H1 (cell line): ENCODE results near the gene LRRC23. TPM values are rescaled to one million over a fixed set of nuclear protein-coding genes. Genes with fewer than 3 reads are reported as not detected.

Experiments
- CTCF ChIA-PET: fragments of 300-600 bp; sonication (Branson Sonifier 250); formaldehyde crosslinking; loops from one replicate; lab custom pipeline; 2021; ENCODE audit not compliant: partially characterized antibody; lab: Charles Lee
- POLR2A ChIA-PET: fragments of 300-600 bp; sonication (Branson Sonifier 250); formaldehyde crosslinking; loops from one replicate; lab custom pipeline; 2021; ENCODE audit warnings: inconsistent platforms; ENCODE audit not compliant: partially characterized antibody; lab: Charles Lee
- DNase-seq, 2 experiments: peaks; one replicate each; pipeline versions ENCODE4 v3.0.0 to v3.0.0-alpha.2; 2010 to 2022; ENCODE audit warnings: low spot score in 2 of 2, low read depth in 1 of 2, mixed read lengths in 1 of 2
- FAIRE-seq: peaks from 2 replicates; lab custom pipeline; 2011; peaks lifted over from hg19 to GRCh38; lab: Jason Lieb, UNC
- H2AFZ ChIP-seq: 2 replicates; pipeline ENCODE4 v1.8.1; 2012; ENCODE audit warnings: low read length, inconsistent platforms
- H2AK5ac ChIP-seq: 2 replicates; pipeline ENCODE4 v1.6.1; 2013; ENCODE audit warnings: low read depth, low read length
- H2BK120ac ChIP-seq: replicated peaks from 2 replicates; pipeline ENCODE3; 2013; ENCODE audit warnings: low read depth, low read length, inconsistent platforms
- H2BK12ac ChIP-seq: 2 replicates; pipeline ENCODE4 v1.6.1; 2013; ENCODE audit warnings: low read depth, low read length
- H2BK15ac ChIP-seq: 2 replicates; pipeline ENCODE4 v1.6.1; 2013; ENCODE audit warnings: low read length
- H2BK20ac ChIP-seq: 2 replicates; pipeline ENCODE4 v1.6.1; 2013; ENCODE audit warnings: low read length
- H2BK5ac ChIP-seq: 2 replicates; pipeline ENCODE4 v1.6.1; 2013; ENCODE audit warnings: low read depth, low read length
- H3K14ac ChIP-seq: 2 replicates; pipeline ENCODE4 v1.6.1; 2013; ENCODE audit warnings: inconsistent platforms; ENCODE audit not compliant: insufficient read length
- H3K18ac ChIP-seq: 2 replicates; pipeline ENCODE4 v1.6.1; 2013; ENCODE audit warnings: low read length; ENCODE audit errors: extremely low read depth
- H3K23ac ChIP-seq: 2 replicates; pipeline ENCODE4 v1.6.1; 2013; ENCODE audit warnings: inconsistent platforms; ENCODE audit not compliant: insufficient read length
- H3K23me2 ChIP-seq: 2 replicates; pipeline ENCODE4 v1.6.1; 2013; ENCODE audit warnings: low read depth, low read length
- H3K27ac ChIP-seq: 2 replicates; pipeline ENCODE4 v1.6.1; 2011; ENCODE audit warnings: low read depth, low read length, inconsistent platforms
- H3K27me3 ChIP-seq, 4 experiments: replicated peaks in 1 of 4; 1 replicate in 1 of 4; 2 replicates in 3 of 4; pipeline versions ENCODE4 v1.6.1 to v1.8.1; 2011 to 2013; ENCODE audit warnings: low read length in 3 of 4, mild to moderate bottlenecking in 3 of 4, inconsistent platforms in 2 of 4, mixed read lengths in 2 of 4, moderate library complexity in 1 of 4; ENCODE audit not compliant: control insufficient read depth in 3 of 4, insufficient read depth in 3 of 4; ENCODE audit errors: extremely low read depth in 1 of 4
- H3K36me3 ChIP-seq, 4 experiments: 2 replicates each; pipeline versions ENCODE4 v1.6.1 to v1.8.1; 2011 to 2013; ENCODE audit warnings: mild to moderate bottlenecking in 4 of 4, low read length in 3 of 4, moderate library complexity in 2 of 4, control low read depth in 1 of 4, inconsistent platforms in 1 of 4; ENCODE audit not compliant: insufficient read depth in 4 of 4, control insufficient read depth in 2 of 4
- H3K4ac ChIP-seq: replicated peaks from 2 replicates; pipeline ENCODE3; 2013; ENCODE audit warnings: low read length, low read depth, mixed read lengths, inconsistent platforms; ENCODE audit not compliant: insufficient read length
- H3K4me1 ChIP-seq, 4 experiments: replicated peaks in 1 of 4; 1 replicate in 1 of 4; 2 replicates in 3 of 4; pipeline versions ENCODE4 v1.6.1 to v1.8.1; 2011 to 2013; ENCODE audit warnings: low read length in 3 of 4, inconsistent platforms in 2 of 4, mixed read lengths in 1 of 4; ENCODE audit not compliant: insufficient read depth in 4 of 4, control insufficient read depth in 3 of 4
- H3K4me2 ChIP-seq, 2 experiments: 2 replicates each; pipeline versions ENCODE4 v1.6.1 to v1.8.1; 2011 to 2013; ENCODE audit warnings: low read depth in 2 of 2, low read length in 2 of 2, control low read depth in 1 of 2, inconsistent platforms in 1 of 2, mild to moderate bottlenecking in 1 of 2; ENCODE audit not compliant: insufficient read depth in 1 of 2
- H3K4me3 ChIP-seq, 4 experiments: fragments of 200-600, 300-600 bp in 1 of 4; sonication (generic), shearing (Covaris generic), sonication (Bioruptor Twin) in 1 of 4; 2 replicates each; pipeline versions ENCODE4 v1.5.1 to v1.8.1; 2011 to 2016; ENCODE audit warnings: low read length in 4 of 4, low read depth in 3 of 4, control low read depth in 2 of 4, inconsistent platforms in 2 of 4, mild to moderate bottlenecking in 2 of 4, mixed read lengths in 1 of 4, moderate library complexity in 1 of 4; ENCODE audit not compliant: insufficient read depth in 2 of 4; ENCODE audit errors: extremely low read depth in 1 of 4
- H3K56ac ChIP-seq: replicated peaks from 2 replicates; pipeline ENCODE3; 2013; ENCODE audit warnings: low read depth, mild to moderate bottlenecking, mixed read lengths, low read length, inconsistent platforms; ENCODE audit not compliant: insufficient read length
- H3K79me1 ChIP-seq: 2 replicates; pipeline ENCODE4 v1.6.1; 2013; ENCODE audit warnings: low read depth, low read length, control low read depth
- H3K79me2 ChIP-seq, 2 experiments: 2 replicates each; pipeline versions ENCODE4 v1.6.1 to v1.8.1; 2012 to 2013; ENCODE audit warnings: low read length in 2 of 2, mild to moderate bottlenecking in 2 of 2, inconsistent platforms in 1 of 2; ENCODE audit not compliant: insufficient read depth in 2 of 2, control insufficient read depth in 1 of 2
- H3K9ac ChIP-seq, 4 experiments: replicated peaks in 1 of 4; 1 replicate in 1 of 4; 2 replicates in 3 of 4; pipeline versions ENCODE4 v1.6.1 to v1.8.1; 2011 to 2013; ENCODE audit warnings: low read depth in 3 of 4, low read length in 3 of 4, control low read depth in 2 of 4, mild to moderate bottlenecking in 2 of 4, moderate library complexity in 2 of 4, inconsistent platforms in 1 of 4; ENCODE audit errors: extremely low read depth in 1 of 4
- H3K9me3 ChIP-seq, 2 experiments: 2 replicates each; pipeline versions ENCODE4 v1.6.1 to v1.8.1; 2012 to 2013; ENCODE audit warnings: mild to moderate bottlenecking in 2 of 2, moderate library complexity in 2 of 2, control low read depth in 1 of 2, inconsistent platforms in 1 of 2, low read depth in 1 of 2, low read length in 1 of 2, mixed read lengths in 1 of 2; ENCODE audit not compliant: insufficient read depth in 2 of 2
- H4K20me1 ChIP-seq, 2 experiments: replicated peaks in 1 of 2; 2 replicates each; pipeline versions ENCODE3 to v1.8.1; 2011 to 2013; ENCODE audit warnings: inconsistent platforms in 2 of 2, low read length in 2 of 2, mild to moderate bottlenecking in 1 of 2; ENCODE audit not compliant: insufficient read depth in 2 of 2, control insufficient read depth in 1 of 2
- H4K5ac ChIP-seq: 2 replicates; pipeline ENCODE4 v1.6.1; 2013; ENCODE audit warnings: low read length, low read depth, mixed read lengths, inconsistent platforms; ENCODE audit not compliant: insufficient read length
- H4K8ac ChIP-seq: 2 replicates; pipeline ENCODE4 v1.8.0; 2013; ENCODE audit warnings: mild to moderate bottlenecking, moderate library complexity, low read length, inconsistent platforms; ENCODE audit not compliant: insufficient read depth; ENCODE audit errors: extremely low read depth
- H4K91ac ChIP-seq: replicated peaks from 2 replicates; pipeline ENCODE3; 2013; ENCODE audit warnings: low read length, mixed read lengths, inconsistent platforms; ENCODE audit not compliant: insufficient read length
- ATF2 ChIP-seq: IDR thresholded peaks from 2 replicates; pipeline ENCODE4 v1.6.1; 2012; ENCODE audit warnings: low read length, inconsistent platforms
- BCL11A ChIP-seq, 2 experiments: IDR thresholded peaks; one replicate each; pipeline ENCODE4 v1.6.1; 2011; ENCODE audit warnings: low read depth in 2 of 2, low read length in 2 of 2, mild to moderate bottlenecking in 2 of 2
- CBX8 ChIP-seq: fragments of 300-800, 300-1000 bp; sonication (generic); IDR thresholded peaks from 2 replicates; pipeline ENCODE4 v1.7.1; 2016; ENCODE audit warnings: low read depth, low read length, borderline replicate concordance
- CREB1 ChIP-seq: IDR thresholded peaks from 2 replicates; pipeline ENCODE4 v1.6.1; 2012; ENCODE audit warnings: inconsistent platforms
- EP300 ChIP-seq, 2 experiments: IDR thresholded peaks; 1 replicate in 1 of 2; 2 replicates in 1 of 2; pipeline ENCODE4 v1.6.1; 2011 to 2012; ENCODE audit warnings: low read depth in 2 of 2, low read length in 2 of 2, mild to moderate bottlenecking in 2 of 2, borderline replicate concordance in 1 of 2, inconsistent platforms in 1 of 2, moderate library complexity in 1 of 2
- GTF2F1 ChIP-seq: IDR thresholded peaks from 2 replicates; pipeline ENCODE4 v1.6.1; 2012; ENCODE audit warnings: low read depth, low read length, improper control_type of control experiment, borderline replicate concordance
- POLR2A ChIP-seq, 2 experiments: IDR thresholded peaks; 1 replicate in 1 of 2; 2 replicates in 1 of 2; pipeline ENCODE4 v1.6.1; 2011; ENCODE audit warnings: low read depth in 2 of 2, low read length in 2 of 2, mild to moderate bottlenecking in 2 of 2; ENCODE audit errors: control extremely low read depth in 1 of 2
- RXRA ChIP-seq: IDR thresholded peaks from 2 replicates; pipeline ENCODE4 v1.6.1; 2011; ENCODE audit warnings: low read depth, mild to moderate bottlenecking, low read length, moderate library complexity; ENCODE audit not compliant: insufficient read depth
- SAP30 ChIP-seq: fragments of 300-600 bp; sonication (generic); IDR thresholded peaks from 2 replicates; pipeline ENCODE4 v1.7.1; 2012; ENCODE audit warnings: low read length, moderate library complexity, mild to moderate bottlenecking, inconsistent platforms; ENCODE audit not compliant: insufficient read depth, insufficient replicate concordance
- SP2 ChIP-seq: IDR thresholded peaks from 2 replicates; pipeline ENCODE4 v1.6.1; 2012; ENCODE audit warnings: mild to moderate bottlenecking, low read length, inconsistent platforms
- TEAD4 ChIP-seq: IDR thresholded peaks from 2 replicates; pipeline ENCODE4 v1.6.1; 2012; ENCODE audit warnings: low read depth, low read length, inconsistent platforms, mixed read lengths
- ZNF274 ChIP-seq: IDR thresholded peaks from 2 replicates; pipeline ENCODE4 v1.7.0; 2012; ENCODE audit warnings: low read length, borderline replicate concordance; ENCODE audit errors: extremely low read depth
- WGBS, 2 experiments: shearing (Covaris generic) in 1 of 2; methylation state at CpG; one replicate each; pipeline versions ENCODE4 v1.1.6 to v1.1.7; 2013 to 2015; ENCODE audit warnings: low lambda C conversion rate in 2 of 2, mixed read lengths in 2 of 2, inconsistent platforms in 1 of 2, low coverage in 1 of 2, missing lambda C conversion rate in 1 of 2; ENCODE audit not compliant: insufficient replicate concordance in 2 of 2, insufficient coverage in 1 of 2, insufficient read length in 1 of 2; ENCODE audit errors: extremely low coverage in 1 of 2, missing lambda C conversion rate in 1 of 2; 5-methylcytosine and 5-hydroxymethylcytosine counted together
- polyA plus RNA-seq, 7 experiments: library from polyadenylated mRNA; depleted of rRNA in 3 of 7; stranded (reverse) in 5 of 7; unstranded in 2 of 7; fragments of >200 nt in 5 of 7; fragments of 200-250 nt in 2 of 7; gene quantifications; 1 replicate in 5 of 7; 2 replicates in 1 of 7; 4 replicates in 1 of 7; pipeline versions ENCODE4 v1.2.1 to v1.2.3, GENCODE V29; 2011 to 2013; ENCODE audit warnings: missing spikeins in 2 of 7, mixed read lengths in 2 of 7
- total RNA-seq: library from RNA; stranded (reverse); fragmentation: NEBNext Ultra II Directional; extraction: Animal tissue kit (Norgen Biotek cat#: 25700); gene quantifications from 2 replicates; pipeline ENCODE4 v1.2.1, GENCODE V29; 2021

The LRRC23 gene
- total and polyA plus RNA-seq, 2 of the 8 experiments (the other 6 are each of a cell fraction or from before 2014, with no cell fraction given) = 2.5 to 3.6 TPM

GRCh38 chr12:6902448-6902847, 2.2 kb upstream of the LRRC23 start:
- FAIRE-seq = no peak
- H2AK5ac ChIP-seq = no peak overlapping the region; the same call in 1 of the 2 replicates
- POLR2A ChIA-PET = interaction anchor here (3.4 to 39.6 kb wide), 4 partner anchors 10 to 40 kb away, joined by 22 to 1027 read pairs (median 246); partner anchors contain the start of genes ATN1, C12orf57, PTPN6 and RNU7-1
- no peak for TF ChIP-seq SP2
- TF ChIP-seq ATF2 = no peak
- TF ChIP-seq ZNF274 = no peak
- TF ChIP-seq TEAD4 = no peak
- no peak for TF ChIP-seq EP300 (IDR thresholded peaks at IDR 0.05; ENCODE audit: borderline replicate concordance in 1 of 2, low read depth in 2 of 2, low read length in 2 of 2)
- TF ChIP-seq CREB1 = no peak
- TF ChIP-seq SAP30 = no peak
- TF ChIP-seq GTF2F1 = no peak
- no peak for TF ChIP-seq BCL11A (IDR thresholded peaks at IDR 0.05; ENCODE audit: low read depth in 2 of 2, low read length in 2 of 2)
- no peak for TF ChIP-seq POLR2A (IDR thresholded peaks at IDR 0.05; ENCODE audit: control extremely low read depth in 1 of 2, low read depth in 2 of 2, low read length in 2 of 2)
- no peak for TF ChIP-seq CBX8
- TF ChIP-seq RXRA = no peak

More at GRCh38 chr12:6902448-6902847, 2.2 kb upstream of the LRRC23 start:
- Histone ChIP-seq H3K27ac (no peak overlapping the region), H2BK20ac (no peak overlapping the region), H3K9ac (no peak overlapping the region), H3K4me2 (no peak overlapping the region), H3K79me2 (no peaks in the 10 kb centered on the region), H2BK15ac (no peak overlapping the region), H3K4ac (no peak overlapping the region), H3K23ac (no peak overlapping the region), H3K56ac (no peak overlapping the region), H4K8ac (no peak overlapping the region), H3K18ac (no peak overlapping the region), H3K79me1 (no peaks in the 10 kb centered on the region), H2BK12ac (peak overlapping the region; percentile 78; the same call in 1 of the 2 replicates), H3K4me3 (no peak overlapping the region), H4K91ac (no peak overlapping the region), H3K23me2 (peaks cover 3% of the 10 kb centered on the region; the same call in 1 of the 2 replicates), H4K5ac (no peak overlapping the region), H2BK120ac (no peak overlapping the region), H3K36me3 (no peaks in the 10 kb centered on the region), H3K9me3 (no peaks in the 10 kb centered on the region), H4K20me1 (no peaks in the 10 kb centered on the region), H2AFZ (no peak overlapping the region), H3K14ac (no peak overlapping the region), H3K27me3 (peaks cover 0 to 4% (median 0%) of the 10 kb centered on the region in 4 experiments; a peak in 4 of 7 replicates), H2BK5ac (no peak overlapping the region), H3K4me1 (peaks cover 3 to 12% (median 11%) of the 10 kb centered on the region in 4 experiments; a peak in 5 of 7 replicates)
- CTCF ChIA-PET = interaction anchor here (0.9 to 13.0 kb wide), 8 partner anchors 10 to 206 kb away, joined by 3 to 74 read pairs (median 4); partner anchors contain the start of genes ENO2 and SPSB2
- no peak for DNase-seq
- WGBS, 2 experiments = 84% methylated on average over 4 of the region's 4 CpGs; no CpG with 5 or more reads in 1 of the 2 experiments
